Heart right ventricle (tissue), 16 donors: ENCODE results near the gene OST4. TPM values are rescaled to one million over a fixed set of nuclear protein-coding genes. Genes with fewer than 3 reads are reported as not detected.

Experiments used
- ATAC-seq, 8 donors: fragments of 200-7000 bp; cut with Tn5 transposase; one replicate each; pipeline ENCODE4 v1.9.1; 2020; ENCODE audit warnings: mild to moderate bottlenecking in 8 of 8, moderate library complexity in 8 of 8, moderate number of reproducible peaks in 1 of 8
- DNase-seq, 2 donors: peaks; one replicate each; pipeline ENCODE4 v3.0.0-alpha.2; 2020
- H3K27ac ChIP-seq, 10 donors: fragments of 200-600 bp; sonication (generic) in 2 of 10; one replicate each; pipeline versions ENCODE4 v1.5.0 to v1.8.0; 2020 to 2022; ENCODE audit warnings: mild to moderate bottlenecking in 3 of 10
- H3K27me3 ChIP-seq, 7 donors: fragments of 200-600 bp; one replicate each; pipeline ENCODE4 v1.8.0; 2021 to 2022; ENCODE audit warnings: mild to moderate bottlenecking in 2 of 7
- H3K36me3 ChIP-seq, 9 donors: fragments of 200-600 bp; sonication (generic) in 1 of 9; one replicate each; pipeline versions ENCODE4 v1.5.0 to v1.8.0; 2020 to 2022; ENCODE audit warnings: mild to moderate bottlenecking in 2 of 9
- H3K4me1 ChIP-seq, 9 donors: fragments of 200-600 bp; sonication (generic) in 1 of 9; one replicate each; pipeline versions ENCODE4 v1.5.0 to v1.8.0; 2020 to 2022; ENCODE audit warnings: mild to moderate bottlenecking in 4 of 9
- H3K4me3 ChIP-seq, 10 donors: fragments of 200-600 bp; sonication (generic) in 2 of 10; one replicate each; pipeline versions ENCODE4 v1.5.0 to v1.8.0; 2020 to 2022; ENCODE audit warnings: mild to moderate bottlenecking in 7 of 10, moderate library complexity in 2 of 10
- H3K9me3 ChIP-seq, 11 donors: fragments of 200-600 bp in 10 of 11; sonication (generic) in 2 of 11; one replicate each; pipeline versions ENCODE4 v1.5.0 to v1.8.0; 2013 to 2022; ENCODE audit warnings: mild to moderate bottlenecking in 2 of 11, control low read depth in 1 of 11, moderate library complexity in 1 of 11
- WGBS, 2 donors: extraction: QIAGEN DNeasy Blood & Tissue Kit; methylation state at CpG; one replicate each; pipeline ENCODE4 v1.1.7; 2013; ENCODE audit warnings: inconsistent platforms in 1 of 2; 5-methylcytosine and 5-hydroxymethylcytosine counted together
- intact Hi-C, 10 donors: fragments of 100-400 bp; cut with DNase I; formaldehyde crosslinking; loops; one replicate each; pipeline versions ENCODE4 v1.11.1 to v1.14.2; 2022
- polyA plus RNA-seq, 2 donors: library from polyadenylated mRNA; stranded (reverse); fragments of 200-250 nt; gene quantifications; one replicate each; pipeline ENCODE4 v1.2.3, GENCODE V29; 2013
- total RNA-seq, 10 donors: library from RNA; stranded (reverse); fragmentation: NEBNext Ultra II Directional in 3 of 10; extraction: Animal tissue kit (Norgen Biotek cat#: 25700) in 3 of 10; gene quantifications; one replicate each; pipeline versions ENCODE4 v1.2.1 to v1.2.4, GENCODE V29; 2021 to 2023
- TF ChIP-seq, protein P1 (sequence below), 9 donors: fragments of 200-600 bp; sonication (generic) in 2 of 9; IDR thresholded peaks; one replicate each; pipeline versions ENCODE4 v1.5.0 to v1.8.0; 2021 to 2022; ENCODE audit warnings: antibody characterized with exemption in 9 of 9, mild to moderate bottlenecking in 5 of 9, moderate library complexity in 1 of 9
- donor health status: Arrhythmogenic right ventricular cardiomyopathy.
- donor health status: ischemic (EF 13 %, LVEDD 7.1; RV severe dilation, severe dysfunction).
- donor health status: healthy with polysubstance abuse.
- donor health status: DM: no; HTN: yes; CAD: no.
- donor health status: DM: no; HTN: no; CAD: no.
- donor health status: ischemic (EF 25% LVEDD 6.9; RV normal size, moderate dysfunction).
- donor health status: ischemic (EF 25% LVEDD 5.7; RV mildly dilated, moderate dysfunction).
- donor health status: healthy.
- donor health status: DM: yes; HTN: yes; CAD: no.
- donor health status: Ischemic cardiomyopathy.
- donor health status: ischemic (EF 35%, LVEDD 5.7; RV mildly dilated, moderate dysfunction).
- donor health status: nonischemic (EF 11% LVEDD 7.7; RV severe dilation, severe dysfunction).
- donor health status: DM: yes; HTN: yes; CAD: no.
- donor health status: PGD.
- donor health status: ischemic (EF 29% LVEDD 5.4; RV normal size, mild dysfunction).
- donor health status: nonischemic (EF 23%, LVEDD 6.1; RV moderate dilation, normal function).

The OST4 gene
- total and polyA plus RNA-seq, 12 donors: 336 to 457 (median 388) TPM

DNA sequence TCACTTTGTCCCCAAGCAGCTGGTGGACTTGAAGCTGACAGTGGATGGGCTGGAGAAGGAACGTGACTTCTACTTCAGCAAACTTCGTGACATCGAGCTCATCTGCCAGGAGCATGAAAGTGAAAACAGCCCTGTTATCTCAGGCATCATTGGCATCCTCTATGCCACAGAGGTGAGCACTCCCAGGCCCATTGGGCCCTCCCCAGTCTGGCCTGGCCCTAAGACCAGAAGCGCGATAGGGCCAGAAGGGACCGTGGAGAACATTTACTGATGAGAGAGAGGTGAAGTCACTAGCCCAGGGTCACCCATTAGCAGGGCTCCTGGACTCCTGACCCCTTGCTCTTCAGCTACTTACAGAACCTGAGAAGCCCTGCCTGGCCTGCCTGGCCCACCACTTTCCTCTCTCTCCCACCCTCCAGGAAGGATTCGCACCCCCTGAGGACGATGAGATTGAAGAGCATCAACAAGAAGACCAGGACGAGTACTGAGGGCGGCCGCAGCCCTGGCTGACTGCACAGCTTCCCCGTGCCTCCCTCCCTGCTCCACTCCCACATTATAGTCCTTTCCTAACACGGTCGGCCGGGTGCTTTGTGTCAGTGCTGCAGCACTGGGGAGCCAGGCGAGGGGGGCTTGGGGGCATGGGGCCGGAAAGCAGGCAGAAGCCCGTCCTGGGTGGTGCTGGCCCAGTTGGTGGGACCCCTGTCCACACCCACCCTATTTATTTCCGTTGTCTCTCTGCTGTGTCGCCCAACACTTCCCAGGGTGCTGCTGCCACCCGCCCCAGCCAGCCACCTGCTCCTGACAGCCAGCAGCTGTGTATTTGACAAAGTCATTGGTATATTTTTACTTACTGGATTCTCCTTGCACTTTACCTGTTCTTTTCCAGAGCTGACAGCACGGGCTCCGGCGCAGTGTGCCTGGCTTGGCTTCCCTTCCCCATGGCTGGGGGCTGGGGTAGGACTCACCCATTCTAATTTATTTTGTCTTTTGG is 45.3 kb downstream of the OST4 start:
- Histone ChIP-seq H3K27me3 (no peaks in the 10 kb centered on the region), H3K9me3 (no peaks in the 10 kb centered on the region), H3K4me3 (no peak overlapping the region), H3K4me1 (peaks cover 0 to 7% (median 0%) of the 10 kb centered on the region in 9 donors), H3K36me3 (peaks cover 0 to 74% (median 4%) of the 10 kb centered on the region in 9 donors), H3K27ac (no peak overlapping the region)
- intact Hi-C loops: loop anchor here in 1 of 10 donors (10.0 kb wide), 1 partner anchor 181 kb away; the partner anchor contains the start of gene DPYSL5
- WGBS, 2 donors: 90 to 92% methylated on average over 24 of the region's 24 CpGs
- TF ChIP-seq, protein P1, sequence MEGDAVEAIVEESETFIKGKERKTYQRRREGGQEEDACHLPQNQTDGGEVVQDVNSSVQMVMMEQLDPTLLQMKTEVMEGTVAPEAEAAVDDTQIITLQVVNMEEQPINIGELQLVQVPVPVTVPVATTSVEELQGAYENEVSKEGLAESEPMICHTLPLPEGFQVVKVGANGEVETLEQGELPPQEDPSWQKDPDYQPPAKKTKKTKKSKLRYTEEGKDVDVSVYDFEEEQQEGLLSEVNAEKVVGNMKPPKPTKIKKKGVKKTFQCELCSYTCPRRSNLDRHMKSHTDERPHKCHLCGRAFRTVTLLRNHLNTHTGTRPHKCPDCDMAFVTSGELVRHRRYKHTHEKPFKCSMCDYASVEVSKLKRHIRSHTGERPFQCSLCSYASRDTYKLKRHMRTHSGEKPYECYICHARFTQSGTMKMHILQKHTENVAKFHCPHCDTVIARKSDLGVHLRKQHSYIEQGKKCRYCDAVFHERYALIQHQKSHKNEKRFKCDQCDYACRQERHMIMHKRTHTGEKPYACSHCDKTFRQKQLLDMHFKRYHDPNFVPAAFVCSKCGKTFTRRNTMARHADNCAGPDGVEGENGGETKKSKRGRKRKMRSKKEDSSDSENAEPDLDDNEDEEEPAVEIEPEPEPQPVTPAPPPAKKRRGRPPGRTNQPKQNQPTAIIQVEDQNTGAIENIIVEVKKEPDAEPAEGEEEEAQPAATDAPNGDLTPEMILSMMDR (IDR thresholded peaks at IDR 0.05): no peak
- ATAC-seq (no peak), DNase-seq (no peak)

DNA sequence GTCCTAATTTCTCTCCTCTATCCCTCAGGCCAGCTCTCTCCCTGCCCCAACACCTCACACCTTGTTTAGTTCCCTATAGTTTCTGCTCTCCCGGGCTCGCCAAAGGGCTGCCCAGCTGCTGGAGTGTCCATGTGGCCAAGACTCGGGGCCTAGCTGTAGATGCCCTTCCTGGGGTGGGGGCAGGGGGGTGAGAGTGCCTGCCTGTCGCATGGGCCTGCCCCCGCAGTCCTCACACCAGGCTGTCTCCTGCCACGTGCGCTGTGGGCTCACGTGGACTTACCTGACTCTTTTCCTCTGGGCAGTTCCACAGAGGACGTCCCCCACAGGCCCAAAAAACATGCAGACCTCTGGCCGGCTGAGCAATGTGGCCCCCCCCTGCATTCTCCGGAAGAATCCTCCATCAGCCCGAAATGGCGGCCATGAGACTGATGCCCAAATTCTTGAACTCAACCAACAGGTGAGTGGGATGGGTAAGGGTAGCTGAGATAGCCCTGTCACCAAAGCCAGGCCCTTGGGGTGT is 46.1 kb downstream of the OST4 start:
- DNase-seq (no peak), ATAC-seq (no peak)
- Histone ChIP-seq H3K36me3 (peaks cover 0 to 74% (median 4%) of the 10 kb centered on the region in 9 donors), H3K27me3 (no peaks in the 10 kb centered on the region), H3K9me3 (no peaks in the 10 kb centered on the region), H3K4me1 (peaks cover 0 to 15% (median 7%) of the 10 kb centered on the region in 9 donors), H3K27ac (no peak overlapping the region), H3K4me3 (no peak overlapping the region)
- TF ChIP-seq, protein P1 (IDR thresholded peaks at IDR 0.05): no peak
- intact Hi-C loops: loop anchor here in 1 of 10 donors (10.0 kb wide), 1 partner anchor 181 kb away; the partner anchor contains the start of gene DPYSL5
- 92 to 94% methylated on average over 13 of the region's 13 CpGs for WGBS, 2 donors

DNA sequence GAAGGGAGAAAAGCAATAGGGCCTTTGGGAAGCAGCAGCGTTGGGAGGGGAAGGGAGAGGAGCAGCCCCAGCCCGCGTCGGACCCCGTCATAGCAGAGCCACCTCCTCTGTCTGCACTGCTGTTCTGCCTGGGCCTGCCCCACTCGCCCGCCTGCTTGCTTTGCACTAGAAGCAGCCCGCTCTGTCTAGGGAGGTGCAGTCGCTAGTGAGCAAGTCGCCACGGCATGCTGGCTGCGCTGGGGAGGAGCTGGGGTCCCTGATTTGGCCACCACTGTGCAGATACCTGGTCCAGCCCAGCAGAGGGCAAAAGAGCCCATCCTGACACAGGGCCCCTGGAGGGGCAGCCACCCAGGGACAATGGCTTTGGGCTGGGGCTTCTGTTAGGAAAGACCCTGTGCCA is 46.6 kb downstream of the OST4 start:
- TF ChIP-seq, protein P1 (IDR thresholded peaks at IDR 0.05): no peak
- DNase-seq (no peak), ATAC-seq (no peak)
- intact Hi-C loops: loop anchor here in 1 of 10 donors (10.0 kb wide), 1 partner anchor 180 kb away; the partner anchor contains the start of gene DPYSL5
- H3K9me3 ChIP-seq: no peaks in the 10 kb centered on the region
- no peak overlapping the region for H3K4me3 ChIP-seq
- H3K27me3 ChIP-seq: no peaks in the 10 kb centered on the region
- H3K27ac ChIP-seq: no peak overlapping the region
- peaks cover 0 to 71% (median 4%) of the 10 kb centered on the region in 9 donors for H3K36me3 ChIP-seq
- 92 to 94% methylated on average over 12 of the region's 12 CpGs for WGBS, 2 donors
- H3K4me1 ChIP-seq: peaks cover 0 to 20% (median 8%) of the 10 kb centered on the region in 9 donors

DNA sequence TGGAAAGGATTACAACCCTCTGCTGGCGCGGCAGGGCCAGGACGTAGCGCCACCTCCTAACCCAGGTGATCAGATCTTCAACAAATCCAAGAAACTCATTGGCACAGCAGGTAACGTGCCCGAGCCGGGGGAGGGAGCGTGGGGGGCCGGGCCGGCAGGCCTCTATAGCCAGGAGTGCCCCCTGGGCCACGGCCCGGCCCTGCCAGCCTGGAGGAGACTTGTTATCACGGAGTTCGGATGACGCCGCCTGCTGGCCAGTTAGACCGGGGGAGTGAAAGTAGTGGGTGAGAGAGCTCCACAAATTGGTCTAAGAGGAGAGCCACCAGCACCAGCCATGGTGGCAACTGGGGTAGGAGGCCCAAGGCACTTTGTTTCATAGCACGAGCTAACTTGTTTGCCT is 47.3 kb downstream of the OST4 start:
- DNase-seq (no peak), ATAC-seq (no peak)
- Histone ChIP-seq H3K27me3 (no peaks in the 10 kb centered on the region), H3K9me3 (no peaks in the 10 kb centered on the region), H3K27ac (no peak overlapping the region), H3K4me1 (peaks cover 0 to 26% (median 14%) of the 10 kb centered on the region in 9 donors), H3K36me3 (peaks cover 0 to 66% (median 4%) of the 10 kb centered on the region in 9 donors), H3K4me3 (no peak overlapping the region)
- TF ChIP-seq, protein P1 (IDR thresholded peaks at IDR 0.05): no peak
- 81 to 85% methylated on average over 18 of the region's 18 CpGs for WGBS, 2 donors
- intact Hi-C loops: loop anchor here in 1 of 10 donors (10.0 kb wide), 1 partner anchor 179 kb away; the partner anchor contains the start of gene DPYSL5
